A549 (cell line): Measurements from ENCODE around the gene AFG1L. TPM values are rescaled to one million over a fixed set of nuclear protein-coding genes. Genes with fewer than 3 reads are reported as not detected.
A peak's percentile ranks its signal among the peaks of the same experiment; 100 is the strongest.

Source experiments
- ATAC-seq, 2 experiments: fragments of 200-7000 bp in 1 of 2; fragments of >200 bp in 1 of 2; cut with Nextera tagmentation in 1 of 2; cut with Tn5 transposase in 1 of 2; 3 replicates each; pipeline versions ENCODE4 v1.8.0 to v1.9.1; 2018 to 2020; ENCODE audit warnings: mild to moderate bottlenecking in 1 of 2, moderate library complexity in 1 of 2
- CTCF ChIA-PET: fragments of 300-600 bp; sonication (Branson Sonifier 250); formaldehyde crosslinking; extraction: SDS; loops from one replicate; lab custom pipeline; 2021; ENCODE audit warnings: antibody characterized with exemption, inconsistent platforms; lab: Yijun Ruan, JAX
- POLR2A ChIA-PET: fragments of 350-600 bp; formaldehyde crosslinking; extraction: SDS; loops from one replicate; lab custom pipeline; 2021; ENCODE audit warnings: antibody characterized with exemption, inconsistent platforms; lab: Yijun Ruan, JAX
- DNase-seq, 2 experiments: peaks; one replicate each; pipeline versions ENCODE4 v3.0.0 to v3.0.0-alpha.2; 2011 to 2016; ENCODE audit warnings: low read depth in 1 of 2, low spot score in 1 of 2
- FAIRE-seq: peaks from 2 replicates; lab custom pipeline; 2011; peaks lifted over from hg19 to GRCh38; lab: Jason Lieb, UNC
- H3K27ac ChIP-seq, 2 experiments: fragments of >200 bp; sonication (Bioruptor Twin); formaldehyde crosslinking; 3 replicates each; pipeline ENCODE4 v1.5.1; 2016 to 2017
- H3K4me1 ChIP-seq: fragments of >200 bp; sonication (Bioruptor Twin); formaldehyde crosslinking; 3 replicates; pipeline ENCODE4 v1.6.1; 2016
- H3K4me2 ChIP-seq: fragments of >200 bp; sonication (Bioruptor Twin); formaldehyde crosslinking; 3 replicates; pipeline ENCODE4 v1.6.1; 2016
- H3K4me3 ChIP-seq: fragments of >200 bp; sonication (Bioruptor Twin); formaldehyde crosslinking; 3 replicates; pipeline ENCODE4 v1.5.1; 2016
- H3K9me3 ChIP-seq: fragments of >200 bp; sonication (Bioruptor Twin); formaldehyde crosslinking; 3 replicates; pipeline ENCODE4 v1.6.1; 2016
- BHLHE40 ChIP-seq: IDR thresholded peaks from 2 replicates; pipeline ENCODE4 v1.6.1; 2012; ENCODE audit warnings: low read depth, low read length, inconsistent platforms
- CBX8 ChIP-seq: fragments of 200-600 bp; sonication (generic); IDR thresholded peaks from 2 replicates; pipeline ENCODE4 v1.6.1; 2016
- CTCF ChIP-seq: fragments of >200 bp; sonication (Bioruptor Twin); formaldehyde crosslinking; IDR thresholded peaks from 3 replicates; pipeline ENCODE4 v1.5.1; 2016
- ESRRA ChIP-seq: fragments of 150-350 bp; IDR thresholded peaks from 2 replicates; pipeline ENCODE4 v1.6.1; 2014; ENCODE audit warnings: mild to moderate bottlenecking, low read length, borderline replicate concordance
- FOSB ChIP-seq: fragments of 250-450 bp; sonication (Bioruptor Pico); IDR thresholded peaks from 2 replicates; pipeline ENCODE4 v1.5.0; 2020; ENCODE audit warnings: mild to moderate bottlenecking, moderate library complexity
- HOXB13 ChIP-seq: fragments of 250-450 bp; sonication (Bioruptor Pico); IDR thresholded peaks from 2 replicates; pipeline ENCODE4 v1.5.0; 2020; ENCODE audit warnings: low read depth, mild to moderate bottlenecking, moderate library complexity
- JUN ChIP-seq, 2 experiments: fragments of >200 bp; sonication (Bioruptor Twin); formaldehyde crosslinking; IDR thresholded peaks; 2 replicates in 1 of 2; 3 replicates in 1 of 2; pipeline ENCODE4 v1.6.1; 2016 to 2017
- NR3C1 ChIP-seq: fragments of >200 bp; sonication (Bioruptor Twin); formaldehyde crosslinking; IDR thresholded peaks from 3 replicates; pipeline ENCODE4 v1.6.1; 2017
- POLR2AphosphoS2 ChIP-seq: conservative IDR thresholded peaks from 2 replicates; pipeline ENCODE4 v1.6.1; 2012; ENCODE audit warnings: low read length, improper control_type of control experiment, inconsistent platforms
- RAD21 ChIP-seq, 2 experiments: fragments of >200 bp in 1 of 2; sonication (Bioruptor Twin) in 1 of 2; formaldehyde crosslinking in 1 of 2; IDR thresholded peaks in 1 of 2; conservative IDR thresholded peaks in 1 of 2; 2 replicates in 1 of 2; 3 replicates in 1 of 2; pipeline ENCODE4 v1.6.1; 2012 to 2018; ENCODE audit warnings: inconsistent platforms in 1 of 2
- RCOR1 ChIP-seq: fragments of 150-350 bp; IDR thresholded peaks from 2 replicates; pipeline ENCODE4 v1.6.1; 2014; ENCODE audit warnings: antibody characterized with exemption, low read length, low read depth
- RFX5 ChIP-seq: fragments of 450-650 bp; IDR thresholded peaks from 2 replicates; pipeline ENCODE4 v1.7.1; 2014; ENCODE audit warnings: antibody characterized with exemption, mild to moderate bottlenecking, moderate library complexity
- WGBS: methylation state at CpG from one replicate; pipeline ENCODE4 v1.1.6; 2017; ENCODE audit errors: missing lambda C conversion rate; 5-methylcytosine and 5-hydroxymethylcytosine counted together
- polyA plus RNA-seq, 4 experiments: library from polyadenylated mRNA; depleted of rRNA in 3 of 4; stranded (reverse); fragments of >200 nt; fragmentation: RNase III in 1 of 4; extraction: RNeasy Plus Mini Kit Qiagen cat#74134 plus additional on column Dnase treatment in 1 of 4; gene quantifications; 2 replicates in 3 of 4; 3 replicates in 1 of 4; pipeline ENCODE4 v1.2.3, GENCODE V29; 2011 to 2017
- TF ChIP-seq, protein P1 (sequence below): fragments of 250-450 bp; sonication (Bioruptor Pico); IDR thresholded peaks from 2 replicates; pipeline ENCODE4 v1.5.0; 2021; ENCODE audit warnings: mild to moderate bottlenecking, moderate library complexity, borderline replicate concordance
- TF ChIP-seq, protein P2 (sequence below): IDR thresholded peaks from 2 replicates; pipeline ENCODE4 v1.6.1; 2012; ENCODE audit warnings: low read depth, borderline replicate concordance

The AFG1L gene
- polyA plus RNA-seq, 2 of the 4 experiments (the other 2 are of a cell fraction): 1.3 to 2.3 TPM

- H3K27ac ChIP-seq: no peak overlapping the region
- no peak overlapping the region for H3K4me2 ChIP-seq
- POLR2A ChIA-PET: no interaction called here
- WGBS: 83% methylated on average over 1 of the region's 1 CpG
- DNase-seq: no peak
- no peaks in the 10 kb centered on the region for H3K4me1 ChIP-seq
- no peaks in the 10 kb centered on the region; the same call in 2 of the 3 replicates for H3K9me3 ChIP-seq
- no peak for FAIRE-seq
- H3K4me3 ChIP-seq: no peak overlapping the region
- TF ChIP-seq RCOR1 (no peak), CTCF (0 out of 3 replicates have a peak, but pooled peaks have one; percentile 11)
- ATAC-seq: no peak
- CTCF ChIA-PET: no interaction called here
Observed at GRCh38 chr6:108247965-108248536, 46.8 kb upstream of the AFG1L start.

GRCh38 chr6:108250240-108250866 lies 44.5 kb upstream of the AFG1L start:
- Histone ChIP-seq H3K27ac (no peak overlapping the region), H3K4me2 (no peak overlapping the region), H3K4me1 (no peaks in the 10 kb centered on the region), H3K4me3 (no peak overlapping the region), H3K9me3 (no peaks in the 10 kb centered on the region)
- ATAC-seq (peak; percentile 47 to 63; a peak in 4 of 6 replicates), FAIRE-seq (no peak), DNase-seq (peak in 1 of 2 experiments; percentile 45)
- TF ChIP-seq POLR2AphosphoS2: no peak
- 0 out of 3 replicates have a peak, but pooled peaks have one; percentile 8 for TF ChIP-seq CTCF
- peak in 1 of 2 experiments; percentile 15; a peak in 1 of 5 replicates for TF ChIP-seq RAD21 (conservative IDR thresholded peaks at IDR 0.05 in 1 of 2, IDR thresholded peaks at IDR 0.05 in 1 of 2)
- 56% methylated on average over 2 of the region's 2 CpGs for WGBS
- ChIA-PET POLR2A (interaction anchor here (0.6 kb wide), 1 partner anchor 12 kb away, joined by 4 read pairs; no protein-coding TSS in a partner anchor), CTCF (interaction anchor here (0.6 to 1.1 kb wide), 2 partner anchors 243 to 267 kb away, joined by 3 to 5 read pairs; no protein-coding TSS in a partner anchor)

DNA sequence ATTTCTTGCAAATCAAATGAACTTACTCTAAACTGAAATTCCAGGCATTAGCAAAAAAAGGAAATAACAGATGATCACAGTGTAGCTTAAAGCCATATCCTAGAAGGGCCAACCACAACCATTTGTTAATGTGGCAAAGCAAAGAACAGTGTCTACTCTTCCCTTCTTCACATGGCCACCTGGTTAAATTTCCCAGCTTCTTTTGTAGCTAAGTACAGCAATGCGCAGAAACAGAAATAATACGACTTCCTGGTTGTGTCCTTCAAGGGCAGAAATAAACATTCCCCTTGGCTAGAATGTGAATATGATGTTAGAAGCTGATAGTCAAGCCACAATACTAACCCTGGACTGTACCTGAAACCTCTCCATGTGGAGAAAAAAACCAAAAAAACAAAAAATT lies 43.6 kb upstream of the AFG1L start:
- no peak overlapping the region for H3K27ac ChIP-seq
- POLR2A ChIA-PET: no interaction called here
- H3K9me3 ChIP-seq: no peaks in the 10 kb centered on the region
- no peak for ATAC-seq
- FAIRE-seq: no peak
- H3K4me2 ChIP-seq: no peak overlapping the region
- no peaks in the 10 kb centered on the region for H3K4me1 ChIP-seq
- CTCF ChIA-PET: interaction anchor here (0.9 kb wide), 1 partner anchor 12 kb away, joined by 3 read pairs; no protein-coding TSS in a partner anchor
- no peak overlapping the region for H3K4me3 ChIP-seq
- TF ChIP-seq CTCF (no peak), HOXB13 (CRISPR knock-in tag) (no peak), JUN (IDR thresholded peaks at IDR 0.05) (no peak), ESRRA (no peak), FOSB (no peak), NR3C1 (no peak), BHLHE40 (no peak), RCOR1 (no peak), CBX8 (no peak), RFX5 (no peak)
- TF ChIP-seq, protein P1, sequence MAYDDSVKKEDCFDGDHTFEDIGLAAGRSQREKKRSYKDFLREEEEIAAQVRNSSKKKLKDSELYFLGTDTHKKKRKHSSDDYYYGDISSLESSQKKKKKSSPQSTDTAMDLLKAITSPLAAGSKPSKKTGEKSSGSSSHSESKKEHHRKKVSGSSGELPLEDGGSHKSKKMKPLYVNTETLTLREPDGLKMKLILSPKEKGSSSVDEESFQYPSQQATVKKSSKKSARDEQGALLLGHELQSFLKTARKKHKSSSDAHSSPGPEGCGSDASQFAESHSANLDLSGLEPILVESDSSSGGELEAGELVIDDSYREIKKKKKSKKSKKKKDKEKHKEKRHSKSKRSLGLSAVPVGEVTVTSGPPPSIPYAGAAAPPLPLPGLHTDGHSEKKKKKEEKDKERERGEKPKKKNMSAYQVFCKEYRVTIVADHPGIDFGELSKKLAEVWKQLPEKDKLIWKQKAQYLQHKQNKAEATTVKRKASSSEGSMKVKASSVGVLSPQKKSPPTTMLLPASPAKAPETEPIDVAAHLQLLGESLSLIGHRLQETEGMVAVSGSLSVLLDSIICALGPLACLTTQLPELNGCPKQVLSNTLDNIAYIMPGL: no peak
- TF ChIP-seq, protein P2, sequence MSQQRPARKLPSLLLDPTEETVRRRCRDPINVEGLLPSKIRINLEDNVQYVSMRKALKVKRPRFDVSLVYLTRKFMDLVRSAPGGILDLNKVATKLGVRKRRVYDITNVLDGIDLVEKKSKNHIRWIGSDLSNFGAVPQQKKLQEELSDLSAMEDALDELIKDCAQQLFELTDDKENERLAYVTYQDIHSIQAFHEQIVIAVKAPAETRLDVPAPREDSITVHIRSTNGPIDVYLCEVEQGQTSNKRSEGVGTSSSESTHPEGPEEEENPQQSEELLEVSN: no peak
- no peak for DNase-seq
- 97% methylated on average over 2 of the region's 2 CpGs for WGBS
